ENCODE data around the gene P2RY14.

Gene P2RY14

GRCh38 chr3:151203051-151203420 lies 75.3 kb downstream of the P2RY14 start, which contains the start of gene GPR171:
Gene GPR171, minus strand, starts transcription at chr3:151203216. Its CDS starts 3,830 bp downstream, at chr3:151199386.
- no peak within 1 kb of the TSS for H3K4me3 ChIP-seq (replicated peaks; ENCODE audit: low read depth, low read length)
- DNase-seq (ENCODE audit: extremely low read depth, low read depth), result no peak
- no peak for TF ChIP-seq CTCF (IDR thresholded peaks at IDR 0.05; ENCODE audit: low read depth, low read length, missing control alignments)

GRCh38 chr3:151201051-151201730 lies 77.2 kb downstream of the P2RY14 start:
- no peak overlapping the region for H3K4me3 ChIP-seq (replicated peaks; ENCODE audit: low read depth, low read length)
- no peak for TF ChIP-seq CTCF (IDR thresholded peaks at IDR 0.05; ENCODE audit: low read depth, low read length, missing control alignments)
- DNase-seq (ENCODE audit: extremely low read depth, low read depth), result no peak

GRCh38 chr3:151200586-151200985 lies 77.8 kb downstream of the P2RY14 start:
- H3K4me3 ChIP-seq (replicated peaks; ENCODE audit: low read depth, low read length), result no peak overlapping the region
- no peak for DNase-seq (ENCODE audit: extremely low read depth, low read depth)
- TF ChIP-seq CTCF (IDR thresholded peaks at IDR 0.05; ENCODE audit: low read depth, low read length, missing control alignments), result no peak

GRCh38 chr3:151199554-151200438 lies 78.5 kb downstream of the P2RY14 start:
- no peak for TF ChIP-seq CTCF (IDR thresholded peaks at IDR 0.05; ENCODE audit: low read depth, low read length, missing control alignments)
- DNase-seq (ENCODE audit: extremely low read depth, low read depth), result no peak
- H3K4me3 ChIP-seq (replicated peaks; ENCODE audit: low read depth, low read length), result no peak overlapping the region

GRCh38 chr3:151198849-151199248 lies 79.5 kb downstream of the P2RY14 start:
- H3K4me3 ChIP-seq (replicated peaks; ENCODE audit: low read depth, low read length), result no peak overlapping the region
- no peak for DNase-seq (ENCODE audit: extremely low read depth, low read depth)
- TF ChIP-seq CTCF (IDR thresholded peaks at IDR 0.05; ENCODE audit: low read depth, low read length, missing control alignments), result no peak

- no peak for DNase-seq (ENCODE audit: extremely low read depth, low read depth)
- no peak for TF ChIP-seq CTCF (IDR thresholded peaks at IDR 0.05; ENCODE audit: low read depth, low read length, missing control alignments)
- no peak overlapping the region for H3K4me3 ChIP-seq (replicated peaks; ENCODE audit: low read depth, low read length)
Measured at GRCh38 chr3:151197981-151198767, 80.2 kb downstream of the P2RY14 start.
